K562 treated with DMSO at 1 percent for 12 hours (cell line): Measurements from ENCODE around the gene HBG1. TPM values are rescaled to one million over a fixed set of nuclear protein-coding genes. Genes with fewer than 3 reads are reported as not detected.

Source experiments
- total RNA-seq: library from RNA; unstranded; fragments of 300-600 nt; gene quantifications from 2 replicates; pipeline ENCODE4 v1.2.3, GENCODE V29; 2022; ENCODE audit not compliant: insufficient read depth

Gene HBG1
- 306 and 577 TPM in 2 replicates for total RNA-seq

GRCh38 chr11:5249807-5250396 is at the start of gene HBG1:
Gene HBG1 (minus strand): TSS chr11:5249857. CDS start chr11:5249804, 53 bp downstream.

GRCh38 chr11:5269715-5270147 is 20.1 kb upstream of the HBG1 start, which contains the start of gene HBE1:
Gene HBE1 (minus strand): TSS chr11:5269945. CDS start chr11:5269890, 55 bp downstream.

DNA sequence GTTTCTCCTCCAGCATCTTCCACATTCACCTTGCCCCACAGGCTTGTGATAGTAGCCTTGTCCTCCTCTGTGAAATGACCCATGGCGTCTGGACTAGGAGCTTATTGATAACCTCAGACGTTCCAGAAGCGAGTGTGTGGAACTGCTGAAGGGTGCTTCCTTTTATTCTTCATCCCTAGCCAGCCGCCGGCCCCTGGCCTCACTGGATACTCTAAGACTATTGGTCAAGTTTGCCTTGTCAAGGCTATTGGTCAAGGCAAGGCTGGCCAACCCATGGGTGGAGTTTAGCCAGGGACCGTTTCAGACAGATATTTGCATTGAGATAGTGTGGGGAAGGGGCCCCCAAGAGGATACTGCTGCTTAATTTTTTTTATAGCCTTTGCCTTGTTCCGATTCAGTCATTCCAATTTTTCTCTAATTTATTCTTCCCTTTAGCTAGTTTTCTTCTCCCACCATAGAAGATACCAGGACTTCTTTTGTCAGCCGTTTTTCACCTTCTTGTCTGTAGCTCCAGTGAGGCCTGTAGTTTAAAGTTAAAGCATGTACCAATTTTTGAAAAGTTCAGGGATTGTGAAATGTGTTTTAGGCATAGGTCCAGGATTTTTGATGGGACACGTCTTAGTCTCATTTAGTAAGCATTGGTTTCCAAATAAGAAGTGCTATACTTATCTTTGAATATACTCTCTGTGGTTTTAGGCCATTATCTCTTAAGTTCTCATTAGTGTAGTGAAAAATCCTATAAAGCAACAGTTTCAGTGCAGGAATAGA is 5.2 kb upstream of the HBG1 start, which contains the start of gene HBG2:
Gene HBG2, minus strand, starts transcription at position 136 of the 768 bp plus-strand sequence. Its CDS starts 53 bp downstream, at position 83.

GRCh38 chr11:5234381-5234834 is 15.2 kb downstream of the HBG1 start, which contains the start of gene HBD:
Gene HBD (minus strand): TSS chr11:5234483. CDS start chr11:5234433, 50 bp downstream.

DNA sequence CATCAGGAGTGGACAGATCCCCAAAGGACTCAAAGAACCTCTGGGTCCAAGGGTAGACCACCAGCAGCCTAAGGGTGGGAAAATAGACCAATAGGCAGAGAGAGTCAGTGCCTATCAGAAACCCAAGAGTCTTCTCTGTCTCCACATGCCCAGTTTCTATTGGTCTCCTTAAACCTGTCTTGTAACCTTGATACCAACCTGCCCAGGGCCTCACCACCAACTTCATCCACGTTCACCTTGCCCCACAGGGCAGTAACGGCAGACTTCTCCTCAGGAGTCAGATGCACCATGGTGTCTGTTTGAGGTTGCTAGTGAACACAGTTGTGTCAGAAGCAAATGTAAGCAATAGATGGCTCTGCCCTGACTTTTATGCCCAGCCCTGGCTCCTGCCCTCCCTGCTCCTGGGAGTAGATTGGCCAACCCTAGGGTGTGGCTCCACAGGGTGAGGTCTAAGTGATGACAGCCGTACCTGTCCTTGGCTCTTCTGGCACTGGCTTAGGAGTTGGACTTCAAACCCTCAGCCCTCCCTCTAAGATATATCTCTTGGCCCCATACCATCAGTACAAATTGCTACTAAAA is 22.8 kb downstream of the HBG1 start, which contains the start of gene HBB:
Gene HBB, minus strand, starts transcription at position 340 of the 579 bp plus-strand sequence. Its CDS starts 50 bp downstream, at position 290.

DNA sequence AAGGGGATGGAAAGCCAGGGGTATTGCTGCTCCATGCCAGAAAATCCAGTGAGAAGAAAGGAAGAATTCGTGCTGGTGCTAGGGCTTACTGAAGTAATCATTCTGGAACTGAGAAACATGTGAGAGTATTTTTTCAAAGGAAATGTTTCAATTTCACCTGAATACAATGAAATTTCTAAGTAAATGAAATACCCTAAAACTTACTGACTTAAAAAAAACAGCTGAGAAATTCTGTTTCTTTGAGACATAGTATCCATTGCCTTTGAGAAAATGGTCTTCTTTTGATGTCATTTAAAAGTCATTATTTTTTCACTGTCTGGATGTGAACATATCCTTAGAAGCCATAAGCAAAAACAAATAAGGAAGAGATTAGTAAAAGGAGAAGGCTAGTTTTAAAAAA is 49.1 kb downstream of the HBG1 start, which contains the start of gene OR51V1:
Gene OR51V1, minus strand, starts transcription at position 101 of the 400 bp plus-strand sequence. Its CDS starts 0 bp downstream, at position 101.

Other genes with a start within 250 kb of the HBG1 start
- not detected in 2 replicates for gene OR52J3, start 203.3 kb downstream of the HBG1 start, total RNA-seq
- gene OR52E2, start 190.2 kb downstream of the HBG1 start, total RNA-seq, result not detected in 2 replicates
- not detected in 2 replicates for gene OR52E1, start 180.3 kb downstream of the HBG1 start, total RNA-seq
- 0.20 TPM in 1 of 2 replicates, not detected in the other for gene OR52A5, start 111.5 kb downstream of the HBG1 start, total RNA-seq
- gene OR52A1, start 95.1 kb downstream of the HBG1 start, total RNA-seq, result not detected in 2 replicates
- gene OR51V1, start 49.2 kb downstream of the HBG1 start, total RNA-seq, result not detected in 2 replicates
- not detected in 2 replicates for gene HBB, start 22.8 kb downstream of the HBG1 start, total RNA-seq
- gene HBD, start 15.4 kb downstream of the HBG1 start, total RNA-seq, result 3.1 and 8.7 TPM in 2 replicates
- 1,639 and 2,641 TPM in 2 replicates for gene HBG2, start 4.9 kb upstream of the HBG1 start, total RNA-seq
- 1,099 and 1,561 TPM in 2 replicates for gene HBE1, start 20.1 kb upstream of the HBG1 start, total RNA-seq
- 17.7 and 70.6 TPM in 2 replicates for gene OR51B4, start 52.1 kb upstream of the HBG1 start, total RNA-seq
- gene OR51B2, start 74.4 kb upstream of the HBG1 start, total RNA-seq, result 2.2 TPM in 1 of 2 replicates, not detected in the other
- 36.4 and 64.3 TPM in 2 replicates for gene OR51B5, start 93.7 kb upstream of the HBG1 start, total RNA-seq
- not detected in 2 replicates for gene OR51B6, start 101.7 kb upstream of the HBG1 start, total RNA-seq
- gene OR51M1, start 134.0 kb upstream of the HBG1 start, total RNA-seq, result not detected in 2 replicates
- not detected in 2 replicates for gene OR51Q1, start 172.3 kb upstream of the HBG1 start, total RNA-seq
- gene OR51I1, start 191.7 kb upstream of the HBG1 start, total RNA-seq, result not detected in 2 replicates
- not detected in 2 replicates for gene OR51I2, start 199.5 kb upstream of the HBG1 start, total RNA-seq
- not detected in 2 replicates for gene OR52D1, start 238.8 kb upstream of the HBG1 start, total RNA-seq